PC-9 (cell line): ENCODE results near the gene TRMT1. TPM values are rescaled to one million over a fixed set of nuclear protein-coding genes. Genes with fewer than 3 reads are reported as not detected.
A peak's percentile ranks its signal among the peaks of the same experiment; 100 is the strongest.

Source experiments
- BruUV-seq: library from RNA; stranded (reverse); fragments of 400-500 nt; replicated peaks from 2 replicates; lab custom pipeline; 2021; lab: Mats Ljungman, UMichigan
- CTCF ChIA-PET: fragments of 300-600 bp; sonication (Branson Sonifier 250); formaldehyde crosslinking; loops from one replicate; lab custom pipeline; 2022; ENCODE audit warnings: antibody characterized with exemption; lab: Charles Lee
- POLR2A ChIA-PET: fragments of 300-600 bp; sonication (Branson Sonifier 250); formaldehyde crosslinking; loops from one replicate; lab custom pipeline; 2022; ENCODE audit warnings: antibody characterized with exemption; ENCODE audit not compliant: unreplicated experiment; lab: Charles Lee
- DNase-seq, 2 experiments: peaks; one replicate each; pipeline versions ENCODE4 v3.0.0 to v3.0.0-alpha.2; 2015 to 2022; ENCODE audit warnings: mixed read lengths in 1 of 2
- H2AFZ ChIP-seq: fragments of 200-600 bp; sonication (generic); 2 replicates; pipeline ENCODE4 v1.8.1; 2017; ENCODE audit warnings: antibody characterized with exemption
- H3F3A ChIP-seq: fragments of 200-600 bp; sonication (generic); 2 replicates; pipeline ENCODE4 v1.8.1; 2017; ENCODE audit warnings: antibody characterized with exemption, mild to moderate bottlenecking, low read depth; ENCODE audit not compliant: insufficient read depth
- H3K27ac ChIP-seq: fragments of 200-600 bp; sonication (generic); 2 replicates; pipeline ENCODE4 v1.6.1; 2016; ENCODE audit warnings: mixed run types
- H3K27me3 ChIP-seq: fragments of 200-600 bp; sonication (generic); 2 replicates; pipeline ENCODE4 v1.6.1; 2016; ENCODE audit warnings: low read depth, mixed run types; ENCODE audit not compliant: insufficient read depth
- H3K36me3 ChIP-seq: fragments of 200-600 bp; sonication (generic); 2 replicates; pipeline ENCODE4 v1.6.1; 2016; ENCODE audit warnings: low read depth, mixed run types
- H3K4me1 ChIP-seq: fragments of 200-600 bp; sonication (generic); replicated peaks from 2 replicates; pipeline ENCODE4 v1.6.1; 2016; ENCODE audit warnings: mixed run types; ENCODE audit not compliant: insufficient read depth
- H3K4me2 ChIP-seq: fragments of 200-600 bp; sonication (generic); 2 replicates; pipeline ENCODE4 v1.6.1; 2017; ENCODE audit warnings: mixed run types
- H3K4me3 ChIP-seq: fragments of 200-600 bp; sonication (generic); 2 replicates; pipeline ENCODE4 v1.6.1; 2016; ENCODE audit warnings: mixed run types
- H3K79me2 ChIP-seq: fragments of 200-600 bp; sonication (generic); 2 replicates; pipeline ENCODE4 v1.6.1; 2017; ENCODE audit warnings: low read depth, mixed run types
- H3K9me2 ChIP-seq: fragments of 200-600 bp; sonication (generic); 2 replicates; pipeline ENCODE4 v1.8.1; 2017; ENCODE audit warnings: mild to moderate bottlenecking; ENCODE audit not compliant: insufficient read depth
- H3K9me3 ChIP-seq: fragments of 200-600 bp; sonication (generic); 2 replicates; pipeline ENCODE4 v1.8.1; 2016; ENCODE audit warnings: low read depth; ENCODE audit not compliant: insufficient read depth
- H4K20me1 ChIP-seq: fragments of 200-600 bp; sonication (generic); 2 replicates; pipeline ENCODE4 v1.8.1; 2017; ENCODE audit not compliant: insufficient read depth
- CTCF ChIP-seq: fragments of 200-600 bp; sonication (generic); conservative IDR thresholded peaks from 2 replicates; pipeline ENCODE4 v1.6.1; 2017; ENCODE audit warnings: mixed run types, antibody characterized with exemption, mild to moderate bottlenecking, moderate library complexity
- EZH2 ChIP-seq: fragments of 200-600 bp; sonication (generic); IDR thresholded peaks from 2 replicates; pipeline ENCODE4 v1.8.0; 2017; ENCODE audit warnings: antibody characterized with exemption, low read depth
- intact Hi-C: fragments of 100-400 bp; cut with micrococcal nuclease; formaldehyde crosslinking; loops from one replicate; pipeline ENCODE4 v1.10.0; 2022; ENCODE audit not compliant: unreplicated experiment
- total RNA-seq: library from RNA; stranded (reverse); gene quantifications from 2 replicates; pipeline ENCODE4 v1.2.3, GENCODE V29; 2021

Gene TRMT1
- total RNA-seq, 1 experiment from 2014 or later = 44.1 TPM

DNA sequence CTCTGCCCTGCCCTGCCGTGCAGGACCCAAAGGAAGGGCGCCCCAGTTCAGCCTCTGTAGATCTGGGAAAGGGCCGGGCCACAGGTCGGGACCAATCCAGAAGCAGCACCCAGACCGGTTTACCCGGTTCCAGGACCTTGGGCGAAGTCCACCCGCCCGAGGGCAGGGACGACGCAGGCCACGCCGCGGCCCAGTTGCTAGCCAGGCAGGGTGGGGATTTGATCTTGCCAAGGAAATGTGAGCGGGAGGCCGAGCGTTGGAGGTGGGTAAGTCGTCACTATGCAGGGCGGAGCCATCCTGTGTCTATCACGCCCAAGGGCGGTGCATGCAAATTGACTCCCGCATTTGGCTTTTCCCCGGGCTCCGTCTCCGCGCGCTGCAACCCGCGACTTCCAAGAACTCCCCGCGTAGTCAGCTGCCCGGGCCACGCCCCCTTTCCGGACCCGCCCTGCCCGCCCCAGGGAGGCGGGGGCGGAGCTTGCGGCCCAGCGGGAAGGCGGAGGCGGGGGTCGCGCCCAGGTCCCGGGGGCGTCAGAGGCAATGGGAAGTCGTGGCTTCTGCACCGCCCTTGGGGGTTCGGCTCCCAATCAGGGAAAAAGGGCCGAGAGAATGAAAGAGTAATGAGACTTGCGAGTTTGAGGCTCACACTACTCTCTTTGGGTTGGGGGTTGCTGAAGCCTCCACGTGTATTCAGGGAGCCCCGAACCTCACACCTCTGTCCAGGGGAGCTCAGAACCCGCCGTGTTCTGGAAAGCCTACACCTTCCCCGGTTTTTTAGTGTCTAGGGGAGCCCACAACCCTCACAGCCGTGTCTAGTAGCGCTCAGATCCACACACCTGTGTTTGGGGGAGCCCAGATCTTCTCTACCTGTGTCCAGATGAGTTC lies 46.4 kb upstream of the TRMT1 start:
- intact Hi-C loops = loop anchor here (1.0 to 5.0 kb wide), 3 partner anchors 8 to 376 kb away; no protein-coding TSS in a partner anchor
- Histone ChIP-seq H3K79me2 (peaks cover 31% of the 10 kb centered on the region), H3K4me2 (peak overlapping the region; percentile 85), H4K20me1 (no peaks in the 10 kb centered on the region), H3K4me1 (peaks cover 68% of the 10 kb centered on the region), H3F3A (peaks cover 73% of the 10 kb centered on the region), H3K9me2 (no peaks in the 10 kb centered on the region), H3K36me3 (no peaks in the 10 kb centered on the region), H3K27ac (peak overlapping the region; percentile 99), H3K9me3 (no peaks in the 10 kb centered on the region), H3K4me3 (peak overlapping the region; percentile 63), H2AFZ (no peak overlapping the region), H3K27me3 (no peaks in the 10 kb centered on the region)
- ChIA-PET POLR2A (interaction anchor here (0.7 to 1.1 kb wide), 2 partner anchors 11 to 109 kb away, joined by 3 to 9 read pairs; no protein-coding TSS in a partner anchor), CTCF (no interaction called here)
- DNase-seq = peak; percentile 99
- BruUV-seq = TSS peak; percentile 50
- TF ChIP-seq EZH2 (no peak), CTCF (no peak; the same call in none of the 2 replicates)

GRCh38 chr19:13160557-13160956 lies 44.0 kb upstream of the TRMT1 start:
- Histone ChIP-seq H3K27ac (peak overlapping the region; percentile 99), H3K4me2 (peak overlapping the region; percentile 85), H4K20me1 (no peaks in the 10 kb centered on the region), H3K36me3 (no peaks in the 10 kb centered on the region), H3K9me3 (no peaks in the 10 kb centered on the region), H3K4me3 (no peak overlapping the region), H3K27me3 (no peaks in the 10 kb centered on the region), H2AFZ (no peak overlapping the region), H3K4me1 (peaks cover 56% of the 10 kb centered on the region), H3F3A (peaks cover 67% of the 10 kb centered on the region), H3K9me2 (no peaks in the 10 kb centered on the region), H3K79me2 (peaks cover 31% of the 10 kb centered on the region)
- peak; percentile 43 to 83 for DNase-seq
- CTCF ChIA-PET = interaction anchor here (0.8 kb wide), 1 partner anchor 9 kb away, joined by 3 read pairs; no protein-coding TSS in a partner anchor
- intact Hi-C loops = loop anchor here (5.0 kb wide), 1 partner anchor 373 kb away; no protein-coding TSS in a partner anchor
- TF ChIP-seq EZH2 (no peak), CTCF (no peak)
- BruUV-seq = no TSS peak
- POLR2A ChIA-PET = interaction anchor here (0.6 kb wide), 1 partner anchor 88 kb away, joined by 4 read pairs; no protein-coding TSS in a partner anchor

DNA sequence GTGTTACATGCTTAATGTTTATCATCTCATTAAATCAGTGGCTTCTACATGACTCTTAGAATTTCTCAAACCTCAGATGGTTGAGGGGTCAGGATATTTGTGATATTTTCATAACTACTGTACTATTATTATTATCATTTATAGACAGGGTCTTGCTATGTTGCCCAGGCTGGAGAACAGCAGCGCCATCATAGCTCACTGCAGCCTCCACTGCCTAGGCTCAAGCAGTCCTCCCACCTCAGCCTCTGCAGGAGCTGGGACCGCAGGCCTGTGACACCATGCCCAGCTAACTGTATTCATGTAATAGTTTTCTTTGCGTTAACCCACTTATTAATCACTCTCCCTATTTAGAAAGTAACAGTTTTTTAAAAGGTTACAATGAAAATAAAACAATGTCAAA lies 43.2 kb upstream of the TRMT1 start:
- no TSS peak for BruUV-seq
- Histone ChIP-seq H3F3A (peaks cover 66% of the 10 kb centered on the region), H3K4me3 (no peak overlapping the region), H3K4me2 (0 out of 2 replicates have a peak overlapping the region, but pooled peaks have one; percentile 85), H3K9me2 (no peaks in the 10 kb centered on the region), H3K27ac (no peak overlapping the region), H3K27me3 (no peaks in the 10 kb centered on the region), H3K79me2 (peaks cover 37% of the 10 kb centered on the region), H3K9me3 (no peaks in the 10 kb centered on the region), H3K4me1 (peaks cover 52% of the 10 kb centered on the region), H4K20me1 (peaks cover under 1% of the 10 kb centered on the region; the same call in 1 of the 2 replicates), H3K36me3 (peaks cover under 1% of the 10 kb centered on the region; the same call in 1 of the 2 replicates), H2AFZ (no peak overlapping the region)
- intact Hi-C loops = loop anchor here (5.0 kb wide), 2 partner anchors 107 to 372 kb away; no protein-coding TSS in a partner anchor
- no peak for DNase-seq
- ChIA-PET CTCF (interaction anchor here (0.5 to 0.6 kb wide), 2 partner anchors 11 to 72 kb away, joined by 3 to 5 read pairs; no protein-coding TSS in a partner anchor), POLR2A (no interaction called here)
- TF ChIP-seq CTCF = no peak
- no peak for TF ChIP-seq EZH2
